AG04449 (cell line): ENCODE results near the gene JMJD4.

Experiments
- CTCF ChIA-PET: fragments of 350-600 bp; formaldehyde crosslinking; extraction: SDS; loops from one replicate; lab custom pipeline; 2021; ENCODE audit warnings: antibody characterized with exemption; lab: Yijun Ruan, JAX
- POLR2A ChIA-PET: fragments of 400-600, 350-600 bp; formaldehyde crosslinking; extraction: SDS; loops from one replicate; lab custom pipeline; 2020; ENCODE audit warnings: antibody characterized with exemption, inconsistent platforms; lab: Yijun Ruan, JAX
- DNase-seq: peaks from one replicate; pipeline ENCODE4 v3.0.0-alpha.2; 2010; ENCODE audit warnings: low read depth, low spot score
- H3K4me3 ChIP-seq: 2 replicates; pipeline ENCODE4 v1.5.1; 2011; ENCODE audit warnings: low read depth, mild to moderate bottlenecking, control low read depth, low read length
- TF ChIP-seq, protein P1 (sequence below): IDR thresholded peaks from one replicate; pipeline ENCODE4 v1.5.1; 2011; ENCODE audit warnings: mild to moderate bottlenecking, moderate library complexity, low read length, control low read depth, inconsistent platforms; ENCODE audit not compliant: insufficient read depth; ENCODE audit errors: missing control alignments

Gene JMJD4

DNA sequence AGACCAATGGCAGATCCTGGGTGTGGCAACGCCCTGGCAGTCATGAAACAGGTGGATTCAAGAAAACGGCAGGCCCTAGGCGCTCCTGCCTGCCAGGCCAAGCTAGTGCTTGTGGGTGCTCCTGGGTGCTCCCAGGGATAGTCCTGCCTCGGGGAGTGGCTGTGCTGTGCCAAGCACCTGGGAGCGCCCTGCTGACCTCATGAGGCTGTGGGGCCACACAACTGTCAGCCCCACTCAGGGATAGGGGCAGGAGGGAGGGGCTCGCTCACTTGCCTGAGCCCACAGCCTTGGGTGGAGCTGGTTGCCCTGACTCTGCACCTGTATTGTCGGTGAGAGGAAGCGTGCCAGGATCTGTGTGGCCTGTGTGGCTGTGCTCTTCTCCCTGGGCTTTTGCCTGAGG lies 9.6 kb upstream of the JMJD4 start:
- no peak for DNase-seq
- no peak overlapping the region for H3K4me3 ChIP-seq
- ChIA-PET CTCF (interaction anchor here (2.4 kb wide), 1 partner anchor 14 kb away, joined by 7 read pairs; no protein-coding TSS in a partner anchor), POLR2A (no interaction called here)
- TF ChIP-seq, protein P1, sequence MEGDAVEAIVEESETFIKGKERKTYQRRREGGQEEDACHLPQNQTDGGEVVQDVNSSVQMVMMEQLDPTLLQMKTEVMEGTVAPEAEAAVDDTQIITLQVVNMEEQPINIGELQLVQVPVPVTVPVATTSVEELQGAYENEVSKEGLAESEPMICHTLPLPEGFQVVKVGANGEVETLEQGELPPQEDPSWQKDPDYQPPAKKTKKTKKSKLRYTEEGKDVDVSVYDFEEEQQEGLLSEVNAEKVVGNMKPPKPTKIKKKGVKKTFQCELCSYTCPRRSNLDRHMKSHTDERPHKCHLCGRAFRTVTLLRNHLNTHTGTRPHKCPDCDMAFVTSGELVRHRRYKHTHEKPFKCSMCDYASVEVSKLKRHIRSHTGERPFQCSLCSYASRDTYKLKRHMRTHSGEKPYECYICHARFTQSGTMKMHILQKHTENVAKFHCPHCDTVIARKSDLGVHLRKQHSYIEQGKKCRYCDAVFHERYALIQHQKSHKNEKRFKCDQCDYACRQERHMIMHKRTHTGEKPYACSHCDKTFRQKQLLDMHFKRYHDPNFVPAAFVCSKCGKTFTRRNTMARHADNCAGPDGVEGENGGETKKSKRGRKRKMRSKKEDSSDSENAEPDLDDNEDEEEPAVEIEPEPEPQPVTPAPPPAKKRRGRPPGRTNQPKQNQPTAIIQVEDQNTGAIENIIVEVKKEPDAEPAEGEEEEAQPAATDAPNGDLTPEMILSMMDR = no peak

DNA sequence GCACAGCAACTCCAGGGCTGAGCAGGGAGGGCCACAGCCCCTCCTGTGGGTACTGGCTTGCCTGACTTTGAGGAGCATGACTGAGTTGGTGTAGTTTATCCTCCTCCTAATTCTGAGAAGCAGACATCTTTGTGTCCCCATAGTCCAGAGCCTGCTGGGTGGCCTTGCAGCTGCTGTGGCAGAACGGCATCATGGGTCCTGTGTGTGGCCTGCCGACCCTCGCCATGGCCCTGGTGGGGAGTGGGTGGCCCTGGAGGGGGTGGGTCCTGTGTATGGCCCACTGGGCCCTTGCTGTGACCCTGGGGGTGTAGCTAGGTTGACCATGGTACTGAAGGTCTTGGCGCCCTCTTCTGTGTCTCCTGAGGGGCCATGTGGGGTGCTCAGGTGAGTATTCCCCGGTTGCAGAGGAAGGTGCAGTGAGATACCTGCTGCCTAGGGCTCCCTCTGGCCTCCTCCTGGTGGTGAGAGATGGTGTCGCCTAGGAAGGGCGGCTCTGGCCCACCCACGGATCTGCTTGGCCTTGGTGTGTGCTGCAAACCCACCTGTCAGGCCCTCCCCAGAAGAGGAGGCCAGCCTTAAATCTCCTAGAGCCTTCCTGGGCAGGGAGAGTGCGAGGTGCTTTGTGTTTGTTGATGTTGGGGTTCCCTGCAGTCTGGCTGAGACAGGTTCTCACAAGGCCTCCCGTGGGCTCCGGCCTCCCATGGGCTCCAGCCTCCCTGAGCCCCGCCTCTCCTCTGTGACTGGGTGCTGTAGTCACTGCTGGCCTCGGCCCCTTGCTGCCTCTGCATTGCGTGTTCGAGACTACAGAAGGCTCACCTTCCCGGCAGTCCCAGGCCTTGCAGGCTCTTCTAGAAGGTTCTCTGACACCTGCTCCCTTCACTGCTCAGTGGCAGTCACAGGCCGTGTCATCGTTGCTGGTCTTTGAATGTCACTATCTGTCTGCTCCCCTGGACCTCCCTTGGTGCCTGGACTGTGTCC lies 7.9 kb upstream of the JMJD4 start:
- H3K4me3 ChIP-seq = no peak overlapping the region
- TF ChIP-seq, protein P1 = no peak
- CTCF ChIA-PET = interaction anchor here (2.4 kb wide), 1 partner anchor 13 kb away, joined by 7 read pairs; no protein-coding TSS in a partner anchor
- DNase-seq = no peak
- POLR2A ChIA-PET = no interaction called here

DNA sequence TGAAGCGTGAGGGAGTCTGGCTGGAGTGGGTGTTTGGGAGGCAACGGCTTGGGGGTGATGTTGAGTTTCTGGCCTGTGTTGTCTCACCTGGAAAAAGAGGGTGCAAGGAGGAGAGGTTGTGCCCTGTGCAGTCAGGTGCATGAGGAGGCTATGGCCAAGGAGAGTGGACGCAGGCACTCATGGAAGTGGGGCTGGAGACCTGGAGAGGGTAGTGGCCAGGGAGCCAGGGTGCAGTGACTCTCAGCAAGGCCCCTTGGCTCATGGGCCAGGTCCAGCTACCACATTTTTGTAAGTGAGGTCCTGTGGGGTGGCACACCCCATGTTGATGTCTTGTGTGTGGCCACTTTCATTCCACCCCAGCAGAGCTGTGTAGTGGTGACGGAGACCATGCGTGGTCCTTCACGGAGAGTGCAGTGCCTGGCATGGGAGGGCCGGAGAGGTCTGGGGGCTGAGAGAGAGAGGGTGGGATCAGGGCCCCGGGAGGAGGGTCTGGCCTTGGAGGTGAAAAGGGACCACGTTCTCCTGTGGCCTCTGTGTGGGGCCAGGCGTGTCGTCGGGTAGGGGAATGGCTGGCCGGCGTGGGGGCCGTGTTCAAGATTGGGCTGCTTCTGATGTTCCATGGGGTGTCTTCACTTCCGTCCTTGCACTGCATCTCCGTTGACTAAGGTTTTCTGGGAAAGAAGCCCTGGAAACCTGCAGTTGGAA lies 6.2 kb upstream of the JMJD4 start:
- ChIA-PET POLR2A (no interaction called here), CTCF (no interaction called here)
- no peak overlapping the region for H3K4me3 ChIP-seq
- TF ChIP-seq, protein P1 = no peak
- DNase-seq = no peak

DNA sequence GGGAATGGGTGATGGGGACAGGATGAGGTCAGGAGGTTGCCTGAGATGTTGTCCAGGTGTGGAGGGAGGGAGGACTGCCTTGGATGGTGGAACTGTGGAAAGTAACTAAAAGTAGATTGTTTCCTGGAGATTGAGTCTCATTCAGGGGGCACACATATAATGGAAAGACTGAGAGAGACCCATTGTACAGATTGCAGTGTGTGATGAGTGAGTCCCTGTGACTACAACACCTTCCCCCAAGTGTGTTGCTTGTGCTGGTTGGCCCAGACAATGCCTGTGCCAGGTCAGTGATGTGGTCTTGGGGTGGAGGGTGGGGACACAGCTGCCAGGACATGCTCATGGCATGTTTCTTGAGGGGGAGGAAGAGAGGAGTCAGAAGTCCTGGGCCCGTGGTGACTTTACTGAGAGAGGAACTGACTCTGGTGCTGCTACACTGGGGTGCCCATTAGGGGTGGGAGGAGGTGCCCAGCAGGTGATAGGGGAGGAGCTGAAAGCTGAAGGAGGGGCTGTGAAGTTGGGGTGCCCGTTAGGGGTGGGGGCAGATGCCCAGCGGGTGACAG lies 5.4 kb upstream of the JMJD4 start:
- CTCF ChIA-PET = no interaction called here
- TF ChIP-seq, protein P1 = no peak

DNA sequence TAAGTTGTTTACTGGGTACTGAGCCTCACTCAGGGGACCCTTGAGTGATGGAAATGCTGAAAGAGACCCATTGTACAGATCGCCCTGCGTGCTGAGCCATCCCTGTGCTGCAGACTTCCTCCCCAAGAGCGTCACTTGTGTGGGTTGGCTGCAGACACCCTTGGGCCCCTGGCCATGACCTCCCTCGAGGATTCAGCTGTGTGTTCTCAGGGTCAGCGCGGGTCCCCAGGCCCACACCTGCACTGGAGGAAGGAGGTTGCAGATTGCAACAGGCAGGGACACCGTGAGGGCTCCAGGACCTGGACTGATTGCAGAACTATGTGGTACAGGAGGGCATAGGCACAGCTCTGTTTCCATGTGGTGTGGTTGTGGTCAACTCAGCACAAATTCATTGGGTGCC lies 4.5 kb upstream of the JMJD4 start:
- ChIA-PET CTCF (interaction anchor here (0.9 to 1.6 kb wide), 2 partner anchors 9 to 24 kb away, joined by 3 read pairs; no protein-coding TSS in a partner anchor), POLR2A (no interaction called here)
- H3K4me3 ChIP-seq = no peak overlapping the region
- no peak for DNase-seq
- TF ChIP-seq, protein P1 = no peak

More for the DNA sequence above, 5.4 kb upstream of the JMJD4 start:
- no peak for DNase-seq
- H3K4me3 ChIP-seq = no peak overlapping the region
- POLR2A ChIA-PET = no interaction called here

DNA sequence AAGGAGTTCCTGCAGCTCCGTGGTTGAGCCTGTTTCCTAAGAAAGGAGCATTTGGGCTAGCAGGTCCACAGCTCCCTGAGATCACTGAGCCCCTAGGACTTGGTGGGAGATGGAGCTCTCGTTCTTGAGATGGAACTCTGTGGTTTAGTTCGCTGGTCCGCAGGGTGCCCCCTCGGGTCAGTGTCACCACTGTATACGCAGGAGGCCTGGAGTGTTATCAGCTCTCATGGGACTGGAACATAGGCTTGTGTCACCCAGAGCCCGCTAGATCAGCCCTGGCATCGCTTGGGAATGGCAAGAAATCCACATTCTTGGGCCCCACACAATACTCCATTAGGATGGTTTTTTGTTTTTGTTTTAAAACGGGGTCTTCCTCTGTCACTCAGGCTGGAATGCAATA lies 3.7 kb upstream of the JMJD4 start:
- CTCF ChIA-PET = interaction anchor here (0.9 to 1.6 kb wide), 2 partner anchors 8 to 24 kb away, joined by 3 read pairs; no protein-coding TSS in a partner anchor
- TF ChIP-seq, protein P1 = no peak

More for the DNA sequence above, 3.7 kb upstream of the JMJD4 start:
- POLR2A ChIA-PET = no interaction called here
- no peak overlapping the region for H3K4me3 ChIP-seq
- no peak for DNase-seq
